T-helper 2 cell treated with Interferon-gamma antibody and Interleukin-4, amounts not matched to agents 5 μg/mL and 100 μg/mL, for 36 hours (primary cell): ENCODE measurements around the gene CYP26C1.
A peak's percentile ranks its signal among the peaks of the same experiment; 100 is the strongest.
"Not testable (repeated sequence)": the region's sequence is repeated elsewhere in the genome, so short reads cannot be mapped to it uniquely, and the experiment has no call there.

Source experiments
- DNase-seq: peaks from one replicate; pipeline ENCODE4 v3.0.0; 2021; ENCODE audit warnings: low spot score
- H3K27ac Mint-ChIP-seq: one replicate; pipeline ENCODE4 v1.8.0; 2021; ENCODE audit warnings: mild to moderate bottlenecking, mixed read lengths
- H3K27me3 Mint-ChIP-seq: one replicate; pipeline ENCODE4 v1.8.0; 2021; ENCODE audit warnings: low read depth, mixed read lengths
- H3K36me3 Mint-ChIP-seq: one replicate; pipeline ENCODE4 v1.8.0; 2021; ENCODE audit warnings: low read depth, mixed read lengths
- H3K4me1 Mint-ChIP-seq: one replicate; pipeline ENCODE4 v1.8.0; 2021; ENCODE audit warnings: low read depth, mixed read lengths
- H3K4me3 Mint-ChIP-seq: one replicate; pipeline ENCODE4 v1.8.0; 2022; ENCODE audit warnings: mild to moderate bottlenecking, moderate library complexity, mixed read lengths
- H3K9me3 Mint-ChIP-seq: one replicate; pipeline ENCODE4 v1.8.0; 2021; ENCODE audit warnings: mixed read lengths

CYP26C1 gene

GRCh38 chr10:93097386-93097785 lies 36.8 kb downstream of the CYP26C1 start:
- Mint-ChIP-seq H3K36me3 (no peaks in the 10 kb centered on the region), H3K4me3 (no peak overlapping the region)

GRCh38 chr10:93098816-93099215 lies 38.2 kb downstream of the CYP26C1 start:
- no peak overlapping the region for H3K27ac Mint-ChIP-seq
- no peaks in the 10 kb centered on the region for H3K36me3 Mint-ChIP-seq
- no peaks in the 10 kb centered on the region for H3K4me1 Mint-ChIP-seq
- no peaks in the 10 kb centered on the region for H3K9me3 Mint-ChIP-seq
- peaks cover 2% of the 10 kb centered on the region for H3K27me3 Mint-ChIP-seq
- DNase-seq: no peak
- H3K4me3 Mint-ChIP-seq: no peak overlapping the region

More at GRCh38 chr10:93097386-93097785, 36.8 kb downstream of the CYP26C1 start:
- Mint-ChIP-seq H3K27me3 (peaks cover 4% of the 10 kb centered on the region), H3K9me3 (no peaks in the 10 kb centered on the region), H3K27ac (no peak overlapping the region), H3K4me1 (no peaks in the 10 kb centered on the region)
- DNase-seq: no peak

GRCh38 chr10:93099670-93100069 lies 39.1 kb downstream of the CYP26C1 start:
- Mint-ChIP-seq H3K9me3 (no peaks in the 10 kb centered on the region), H3K4me3 (no peak overlapping the region), H3K27me3 (peaks cover 2% of the 10 kb centered on the region), H3K36me3 (no peaks in the 10 kb centered on the region), H3K4me1 (no peaks in the 10 kb centered on the region), H3K27ac (no peak overlapping the region)
- DNase-seq: no peak

- H3K27ac Mint-ChIP-seq, H3K27me3 Mint-ChIP-seq, H3K4me1 Mint-ChIP-seq, DNase-seq, H3K36me3 Mint-ChIP-seq, H3K4me3 Mint-ChIP-seq, H3K9me3 Mint-ChIP-seq: not testable (repeated sequence)
Observed at GRCh38 chr10:93101148-93101547, 40.5 kb downstream of the CYP26C1 start.

- Mint-ChIP-seq H3K4me3 (no peak overlapping the region), H3K9me3 (no peaks in the 10 kb centered on the region), H3K27me3 (peaks cover 2% of the 10 kb centered on the region), H3K4me1 (no peaks in the 10 kb centered on the region), H3K36me3 (no peaks in the 10 kb centered on the region), H3K27ac (no peak overlapping the region)
- DNase-seq: no peak
Observed at GRCh38 chr10:93103953-93104352, 43.4 kb downstream of the CYP26C1 start.

GRCh38 chr10:93106631-93107072 lies 46.1 kb downstream of the CYP26C1 start:
- Mint-ChIP-seq H3K27me3 (no peaks in the 10 kb centered on the region), H3K27ac (no peak overlapping the region), H3K36me3 (no peaks in the 10 kb centered on the region), H3K4me3 (no peak overlapping the region), H3K9me3 (no peaks in the 10 kb centered on the region), H3K4me1 (no peaks in the 10 kb centered on the region)
- DNase-seq: no peak

- peaks cover 13% of the 10 kb centered on the region for H3K27me3 Mint-ChIP-seq
- H3K4me3 Mint-ChIP-seq: no peak overlapping the region
- H3K4me1 Mint-ChIP-seq: no peaks in the 10 kb centered on the region
- H3K9me3 Mint-ChIP-seq: no peaks in the 10 kb centered on the region
- no peak for DNase-seq
- H3K36me3 Mint-ChIP-seq: no peaks in the 10 kb centered on the region
- H3K27ac Mint-ChIP-seq: no peak overlapping the region
Observed at GRCh38 chr10:93110472-93111146, 50.0 kb downstream of the CYP26C1 start.

GRCh38 chr10:93113042-93113441 lies 52.4 kb downstream of the CYP26C1 start:
- no peak for DNase-seq
- H3K4me1 Mint-ChIP-seq: peaks cover 3% of the 10 kb centered on the region
- H3K4me3 Mint-ChIP-seq: no peak overlapping the region
- H3K9me3 Mint-ChIP-seq: no peaks in the 10 kb centered on the region
- no peaks in the 10 kb centered on the region for H3K36me3 Mint-ChIP-seq
- peaks cover 13% of the 10 kb centered on the region for H3K27me3 Mint-ChIP-seq
- no peak overlapping the region for H3K27ac Mint-ChIP-seq

- H3K27ac Mint-ChIP-seq: no peak overlapping the region
- peaks cover 13% of the 10 kb centered on the region for H3K27me3 Mint-ChIP-seq
- H3K9me3 Mint-ChIP-seq: no peaks in the 10 kb centered on the region
- no peak overlapping the region for H3K4me3 Mint-ChIP-seq
- DNase-seq: peak; percentile 41
- no peaks in the 10 kb centered on the region for H3K36me3 Mint-ChIP-seq
- peaks cover 3% of the 10 kb centered on the region for H3K4me1 Mint-ChIP-seq
Observed at GRCh38 chr10:93115661-93116383, 55.2 kb downstream of the CYP26C1 start.
